CD4-positive, alpha-beta T cell treated with Interleukin-6 for 4 hours (primary cell): ENCODE data around the gene FAM89B.

Source experiments
- DNase-seq: peaks from one replicate; pipeline ENCODE4 v3.0.0-alpha.2; 2020; ENCODE audit warnings: mixed read lengths

Gene FAM89B

GRCh38 chr11:65613091-65613928 lies 41.0 kb downstream of the FAM89B start:
- peak; percentile 17 for DNase-seq

GRCh38 chr11:65615229-65615949 lies 43.1 kb downstream of the FAM89B start, which contains the start of gene PCNX3:
PCNX3 (plus strand) TSS chr11:65615776; CDS start chr11:65616312, 536 bp downstream.
- peak; percentile 100 for DNase-seq

GRCh38 chr11:65615950-65616574 lies 43.7 kb downstream of the FAM89B start:
- DNase-seq, result peak; percentile 50

GRCh38 chr11:65616575-65617001 lies 44.2 kb downstream of the FAM89B start:
- no peak for DNase-seq

GRCh38 chr11:65617136-65617850 lies 45.0 kb downstream of the FAM89B start:
- DNase-seq, result no peak

GRCh38 chr11:65617990-65618751 lies 45.8 kb downstream of the FAM89B start:
- DNase-seq, result no peak

GRCh38 chr11:65618763-65619162 lies 46.4 kb downstream of the FAM89B start:
- DNase-seq, result no peak

GRCh38 chr11:65619281-65619928 lies 47.1 kb downstream of the FAM89B start:
- no peak for DNase-seq

- DNase-seq, result no peak
These were observed 48.3 kb downstream of the FAM89B start for GRCh38 chr11:65620666-65621065.

GRCh38 chr11:65621460-65621859 lies 49.1 kb downstream of the FAM89B start:
- DNase-seq, result no peak

- DNase-seq, result no peak
These were observed 49.7 kb downstream of the FAM89B start for GRCh38 chr11:65622011-65622410.

- no peak for DNase-seq
These were observed 50.8 kb downstream of the FAM89B start for GRCh38 chr11:65623177-65623576.
